Stimulated activated naive CD8-positive, alpha-beta T cell treated with anti-CD3 and anti-CD28 coated beads, Interleukin-15, amount 100 ng/mL, for 72 hours (primary cell): ENCODE measurements around the gene DDX46.
"Not testable (repeated sequence)": the region's sequence is repeated elsewhere in the genome, so short reads cannot be mapped to it uniquely, and the experiment has no call there.

Experiments used
- ATAC-seq: fragments of 150-1000 bp; cut with Tn5 transposase; 2 replicates; pipeline ENCODE4 v1.10.0; 2021; ENCODE audit warnings: mild to moderate bottlenecking, moderate library complexity
- DNase-seq, 2 donors: peaks; one replicate each; pipeline ENCODE4 v3.0.0; 2021 to 2022
- H3K27ac Mint-ChIP-seq, 2 donors: one replicate each; pipeline ENCODE4 v1.8.0; 2022; ENCODE audit warnings: mild to moderate bottlenecking in 2 of 2, mixed read lengths in 2 of 2, moderate library complexity in 2 of 2
- H3K27me3 Mint-ChIP-seq: one replicate; pipeline ENCODE4 v1.8.0; 2022; ENCODE audit warnings: mixed read lengths
- H3K4me1 Mint-ChIP-seq: one replicate; pipeline ENCODE4 v1.8.0; 2022; ENCODE audit warnings: mild to moderate bottlenecking, mixed read lengths
- H3K4me3 Mint-ChIP-seq, 2 donors: one replicate each; pipeline ENCODE4 v1.8.0; 2022; ENCODE audit warnings: mild to moderate bottlenecking in 2 of 2, mixed read lengths in 2 of 2, moderate library complexity in 1 of 2
- H3K9me3 Mint-ChIP-seq, 2 donors: one replicate each; pipeline ENCODE4 v1.8.0; 2022; ENCODE audit warnings: mixed read lengths in 2 of 2

Gene DDX46, protein sequence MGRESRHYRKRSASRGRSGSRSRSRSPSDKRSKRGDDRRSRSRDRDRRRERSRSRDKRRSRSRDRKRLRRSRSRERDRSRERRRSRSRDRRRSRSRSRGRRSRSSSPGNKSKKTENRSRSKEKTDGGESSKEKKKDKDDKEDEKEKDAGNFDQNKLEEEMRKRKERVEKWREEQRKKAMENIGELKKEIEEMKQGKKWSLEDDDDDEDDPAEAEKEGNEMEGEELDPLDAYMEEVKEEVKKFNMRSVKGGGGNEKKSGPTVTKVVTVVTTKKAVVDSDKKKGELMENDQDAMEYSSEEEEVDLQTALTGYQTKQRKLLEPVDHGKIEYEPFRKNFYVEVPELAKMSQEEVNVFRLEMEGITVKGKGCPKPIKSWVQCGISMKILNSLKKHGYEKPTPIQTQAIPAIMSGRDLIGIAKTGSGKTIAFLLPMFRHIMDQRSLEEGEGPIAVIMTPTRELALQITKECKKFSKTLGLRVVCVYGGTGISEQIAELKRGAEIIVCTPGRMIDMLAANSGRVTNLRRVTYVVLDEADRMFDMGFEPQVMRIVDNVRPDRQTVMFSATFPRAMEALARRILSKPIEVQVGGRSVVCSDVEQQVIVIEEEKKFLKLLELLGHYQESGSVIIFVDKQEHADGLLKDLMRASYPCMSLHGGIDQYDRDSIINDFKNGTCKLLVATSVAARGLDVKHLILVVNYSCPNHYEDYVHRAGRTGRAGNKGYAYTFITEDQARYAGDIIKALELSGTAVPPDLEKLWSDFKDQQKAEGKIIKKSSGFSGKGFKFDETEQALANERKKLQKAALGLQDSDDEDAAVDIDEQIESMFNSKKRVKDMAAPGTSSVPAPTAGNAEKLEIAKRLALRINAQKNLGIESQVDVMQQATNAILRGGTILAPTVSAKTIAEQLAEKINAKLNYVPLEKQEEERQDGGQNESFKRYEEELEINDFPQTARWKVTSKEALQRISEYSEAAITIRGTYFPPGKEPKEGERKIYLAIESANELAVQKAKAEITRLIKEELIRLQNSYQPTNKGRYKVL

DNA sequence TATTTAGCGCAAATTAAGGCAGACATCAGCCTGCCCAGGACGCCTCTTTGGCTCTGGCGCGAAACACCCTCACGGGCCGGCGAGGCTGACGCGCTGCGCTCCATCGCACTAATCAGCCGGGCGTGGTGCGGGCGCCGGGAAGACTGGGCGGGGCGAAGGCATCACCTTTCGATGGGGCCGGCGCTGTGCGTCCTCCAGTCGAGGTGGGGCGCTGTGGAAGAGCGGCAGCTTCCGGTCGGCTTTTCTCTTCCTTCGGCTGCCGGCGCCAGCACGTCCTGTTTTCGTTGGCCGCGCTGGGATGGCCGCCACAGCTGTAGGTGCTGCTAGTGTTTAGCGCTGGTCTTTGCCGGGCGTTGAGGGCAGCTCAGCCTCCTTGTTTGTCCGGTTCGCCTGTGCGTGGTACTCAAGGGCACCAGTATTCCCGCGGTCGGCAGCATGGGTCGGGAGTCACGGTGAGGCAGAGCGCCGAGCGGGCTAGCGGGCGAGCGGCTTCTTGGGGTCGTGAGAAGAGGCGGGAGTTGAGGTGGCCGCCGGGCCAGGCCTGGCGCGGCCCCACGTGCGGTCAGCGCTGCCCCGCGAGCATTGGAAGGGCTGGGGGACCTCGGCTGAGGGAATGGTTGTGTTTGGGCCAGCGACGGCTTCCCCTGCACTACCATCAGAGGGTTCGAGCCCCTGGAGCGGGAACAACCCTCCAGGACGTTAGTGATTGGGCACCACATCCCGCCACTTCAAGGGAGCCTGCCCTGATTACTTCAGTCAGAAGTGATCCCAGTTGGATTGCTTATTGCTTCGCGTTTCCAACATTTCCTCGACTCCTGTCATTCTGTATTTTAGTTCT lies at the start of gene DDX46:
DDX46 (plus strand) TSS at position 276 of the 838 bp plus-strand sequence; CDS start at position 436, 160 bp downstream.
- Mint-ChIP-seq H3K4me1 (peaks cover 39% of the 10 kb centered on the region), H3K27me3 (no peaks in the 10 kb centered on the region), H3K27ac (peak within 1 kb of the TSS; percentile 99), H3K4me3 (peak within 1 kb of the TSS; percentile 99 to 100), H3K9me3 (no peaks in the 10 kb centered on the region)
- ATAC-seq (peak; percentile 99), DNase-seq (peak; percentile 94 to 95)

DNA sequence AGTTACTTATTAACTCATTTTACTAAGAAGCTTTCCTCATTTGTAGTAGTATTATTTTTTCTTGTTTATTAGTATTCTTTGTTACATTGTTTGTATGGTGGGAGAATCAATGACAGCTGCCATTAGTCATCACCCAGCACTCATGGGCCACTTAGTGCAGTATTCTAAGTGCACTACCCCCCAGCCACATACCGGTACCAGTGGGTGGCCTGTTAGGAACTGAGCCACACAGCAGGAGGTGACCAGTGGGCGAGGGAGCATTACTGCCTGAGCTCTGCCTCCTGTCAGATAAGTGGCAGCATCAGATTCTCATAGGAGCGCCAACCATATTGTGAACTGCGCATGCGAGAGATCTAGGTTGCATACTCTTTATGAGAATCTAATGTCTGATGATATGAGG lies 44.5 kb upstream of the DDX46 start:
- no peak overlapping the region for H3K27ac Mint-ChIP-seq
- H3K27me3 Mint-ChIP-seq, result no peaks in the 10 kb centered on the region
- DNase-seq, result no peak
- no peaks in the 10 kb centered on the region for H3K9me3 Mint-ChIP-seq
- no peaks in the 10 kb centered on the region for H3K4me1 Mint-ChIP-seq
- H3K4me3 Mint-ChIP-seq, result no peak overlapping the region
- ATAC-seq, result no peak

DNA sequence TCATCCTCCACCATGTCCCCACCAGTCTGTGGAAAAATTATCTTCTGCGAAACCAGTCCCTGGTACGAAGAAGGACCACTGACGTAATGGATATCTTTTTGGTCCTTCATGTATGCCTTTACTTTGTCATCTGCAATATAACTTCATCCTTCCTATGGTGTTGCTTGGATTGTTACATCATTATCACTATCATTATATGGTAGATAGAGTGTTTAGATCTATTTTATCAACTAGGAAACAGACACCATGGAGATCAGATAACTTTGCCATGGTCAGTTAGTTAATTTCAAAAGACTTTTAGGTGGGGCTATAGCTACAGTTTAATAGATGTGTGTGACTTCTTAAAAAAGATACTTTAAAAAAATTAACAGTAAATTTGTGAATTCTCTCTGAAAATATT lies 44.0 kb upstream of the DDX46 start:
- H3K4me3 Mint-ChIP-seq, result no peak overlapping the region
- H3K4me1 Mint-ChIP-seq, result no peaks in the 10 kb centered on the region
- H3K9me3 Mint-ChIP-seq, result no peaks in the 10 kb centered on the region
- DNase-seq, result no peak
- peak overlapping the region in 1 of 2 donors; percentile 19 for H3K27ac Mint-ChIP-seq
- ATAC-seq, result no peak
- H3K27me3 Mint-ChIP-seq, result no peaks in the 10 kb centered on the region

DNA sequence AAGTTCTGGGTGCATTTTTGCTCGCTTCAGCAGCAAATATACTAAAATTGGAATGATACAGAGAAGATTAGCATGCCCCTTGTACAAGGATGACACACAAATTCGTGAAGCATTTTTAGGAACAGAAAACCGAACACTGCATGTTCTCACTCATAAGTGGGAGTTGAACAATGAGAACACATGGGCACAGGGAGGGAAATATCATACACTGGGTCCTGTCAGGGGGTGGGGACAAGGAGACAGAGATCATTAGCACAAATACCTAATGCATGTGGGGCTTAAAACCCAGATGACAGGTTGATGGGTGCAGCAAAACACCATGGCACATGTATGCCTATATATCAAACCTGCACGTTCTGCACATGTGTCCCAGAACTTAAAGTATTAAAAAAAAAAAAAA lies 43.1 kb upstream of the DDX46 start:
- not testable (repeated sequence) for ATAC-seq, H3K4me1 Mint-ChIP-seq, H3K4me3 Mint-ChIP-seq, H3K27me3 Mint-ChIP-seq, H3K9me3 Mint-ChIP-seq, DNase-seq
- peak overlapping the region in 1 of 2 donors; percentile 30 for H3K27ac Mint-ChIP-seq

DNA sequence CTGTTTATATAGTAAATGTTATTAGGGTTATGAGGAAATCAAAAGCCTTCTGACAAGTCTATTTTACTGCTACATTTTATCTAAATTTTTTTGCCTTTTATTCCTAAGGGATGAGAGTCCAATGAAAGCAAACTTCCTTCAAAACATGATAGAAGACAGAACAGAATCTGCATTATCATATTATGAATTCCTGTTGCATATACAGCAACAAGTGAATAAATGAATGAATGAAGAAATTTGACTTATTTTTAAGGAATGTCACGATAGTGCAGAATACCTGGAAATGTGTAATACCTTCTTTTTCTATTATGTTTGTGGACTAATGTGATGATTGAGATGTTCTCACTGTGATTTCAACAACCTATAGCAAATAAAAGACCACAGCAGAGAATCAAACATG lies 33.7 kb upstream of the DDX46 start:
- DNase-seq (no peak), ATAC-seq (no peak)
- Mint-ChIP-seq H3K4me1 (no peaks in the 10 kb centered on the region), H3K9me3 (no peaks in the 10 kb centered on the region), H3K27ac (no peak overlapping the region), H3K27me3 (no peaks in the 10 kb centered on the region), H3K4me3 (no peak overlapping the region)

DNA sequence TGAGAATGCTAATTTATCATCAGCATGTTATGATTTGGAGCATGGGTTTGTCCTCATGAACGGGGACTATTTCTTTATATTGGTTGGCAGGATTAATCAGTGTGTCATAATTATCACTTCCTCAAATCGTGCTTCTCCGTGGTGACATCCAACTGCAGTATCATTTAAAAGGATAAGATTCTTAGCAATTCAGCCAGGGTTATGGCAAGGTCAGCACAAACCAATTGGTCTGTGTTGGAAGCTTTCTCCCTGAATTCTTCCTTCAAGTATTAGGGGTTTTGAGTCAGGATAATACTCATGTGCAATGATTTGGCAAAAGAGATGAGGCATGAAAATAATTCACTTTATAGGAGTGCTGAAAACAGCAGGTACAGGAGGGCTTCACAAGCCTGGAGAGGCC lies 25.8 kb upstream of the DDX46 start:
- no peak for ATAC-seq
- no peaks in the 10 kb centered on the region for H3K9me3 Mint-ChIP-seq
- H3K4me1 Mint-ChIP-seq, result peaks cover 6% of the 10 kb centered on the region

DNA sequence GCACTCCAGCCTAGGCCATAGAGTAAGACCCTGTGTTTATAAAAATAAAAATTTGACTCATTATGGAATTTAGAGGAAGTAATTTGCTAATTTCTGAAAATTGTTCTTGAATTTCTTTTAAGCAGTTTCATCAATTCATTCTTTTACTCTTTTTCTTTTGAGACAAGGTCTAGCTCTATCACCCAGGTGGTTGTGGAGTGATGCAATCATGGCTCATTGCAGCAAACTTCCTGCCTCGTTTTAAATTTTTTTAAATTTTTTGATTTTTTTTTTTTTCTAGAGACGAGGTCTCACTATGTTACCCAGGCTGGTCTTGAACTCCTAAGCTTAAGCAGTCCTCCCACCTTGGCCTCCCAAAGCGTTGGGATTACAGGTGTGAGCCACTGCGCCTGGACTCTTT lies 23.3 kb upstream of the DDX46 start:
- peak overlapping the region in 1 of 2 donors; percentile 19 for H3K27ac Mint-ChIP-seq
- peaks cover 18% of the 10 kb centered on the region for H3K4me1 Mint-ChIP-seq
- no peak overlapping the region for H3K4me3 Mint-ChIP-seq
- no peaks in the 10 kb centered on the region for H3K27me3 Mint-ChIP-seq
- DNase-seq, result no peak
- ATAC-seq, result no peak
- no peaks in the 10 kb centered on the region for H3K9me3 Mint-ChIP-seq

More for the DNA sequence above, 25.8 kb upstream of the DDX46 start:
- Mint-ChIP-seq H3K4me3 (no peak overlapping the region), H3K27me3 (no peaks in the 10 kb centered on the region), H3K27ac (no peak overlapping the region)
- no peak for DNase-seq

DNA sequence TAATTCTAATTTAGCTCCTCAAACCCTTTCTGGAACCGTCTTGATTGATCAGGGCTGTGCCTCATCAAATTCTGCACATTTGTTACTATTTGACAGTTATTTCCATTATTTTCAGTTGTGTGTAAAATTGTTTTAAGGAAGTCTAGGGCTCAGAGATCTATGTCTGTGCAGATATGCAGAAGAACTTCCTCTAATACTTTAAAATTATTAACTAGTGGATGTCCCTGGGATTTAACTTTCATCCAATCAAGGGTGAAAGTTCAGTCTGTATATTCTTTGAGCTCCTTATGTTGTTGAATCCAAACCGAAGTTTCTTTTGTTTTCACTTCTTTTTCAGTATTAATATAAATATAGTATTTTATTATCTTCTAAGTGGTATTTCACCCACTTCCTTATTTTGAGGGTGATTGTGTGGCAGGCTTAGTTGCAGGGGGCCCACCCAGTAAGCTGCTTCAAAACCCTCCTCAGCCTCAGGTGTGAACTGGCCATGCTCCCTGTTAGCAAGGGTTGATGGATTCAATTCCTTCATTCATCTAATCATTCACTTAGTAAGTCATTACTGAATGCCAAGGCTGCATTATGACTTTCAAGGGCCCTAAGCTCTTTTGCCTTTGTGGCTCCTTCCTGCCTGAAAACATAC lies 22.3 kb upstream of the DDX46 start:
- H3K27ac Mint-ChIP-seq, result no peak overlapping the region

DNA sequence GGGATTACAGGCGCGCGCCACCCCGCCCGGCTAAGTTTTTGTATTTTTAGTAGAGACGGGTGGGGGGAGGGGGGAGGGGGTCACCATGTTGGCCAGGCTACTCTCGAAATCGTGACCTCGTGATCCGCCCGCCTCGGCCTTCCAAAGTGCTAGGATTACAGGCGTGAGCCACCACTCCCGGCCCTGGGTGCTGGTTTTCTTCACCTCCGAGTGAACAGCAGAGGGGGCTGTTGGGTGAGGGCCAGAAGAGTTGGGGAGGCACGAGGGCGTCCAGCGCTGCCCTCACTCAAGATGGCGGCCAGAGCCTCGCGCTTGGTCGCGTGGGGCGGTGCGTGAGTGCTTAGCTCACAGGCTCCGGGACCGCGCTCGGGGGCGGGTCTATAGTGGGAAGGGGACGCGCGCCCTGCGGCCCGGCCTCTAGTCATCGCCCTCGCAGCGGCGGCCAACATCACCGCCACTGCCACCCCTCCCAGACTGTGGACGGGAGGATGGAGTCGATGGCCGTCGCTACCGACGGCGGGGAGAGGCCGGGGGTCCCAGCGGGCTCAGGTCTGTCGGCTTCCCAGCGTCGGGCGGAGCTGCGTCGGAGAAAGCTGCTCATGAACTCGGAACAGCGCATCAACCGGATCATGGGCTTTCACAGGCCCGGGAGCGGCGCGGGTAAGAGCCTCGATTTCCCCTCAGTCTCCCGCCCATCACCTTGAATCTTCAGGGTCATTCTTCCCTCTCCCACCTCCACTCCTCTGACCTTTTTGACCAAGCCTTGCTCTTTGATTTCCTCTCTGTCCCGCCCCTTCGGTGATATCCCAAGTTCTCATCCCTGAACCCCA lies 20.2 kb upstream of the DDX46 start, which contains the start of gene CAMLG:
CAMLG (plus strand) TSS at position 416 of the 830 bp plus-strand sequence; CDS start at position 489, 73 bp downstream.
- no peaks in the 10 kb centered on the region for H3K9me3 Mint-ChIP-seq

More for the DNA sequence above, 22.3 kb upstream of the DDX46 start:
- Mint-ChIP-seq H3K4me1 (peaks cover 28% of the 10 kb centered on the region), H3K27me3 (no peaks in the 10 kb centered on the region), H3K9me3 (no peaks in the 10 kb centered on the region), H3K4me3 (no peak overlapping the region)
- DNase-seq (no peak), ATAC-seq (no peak)

DNA sequence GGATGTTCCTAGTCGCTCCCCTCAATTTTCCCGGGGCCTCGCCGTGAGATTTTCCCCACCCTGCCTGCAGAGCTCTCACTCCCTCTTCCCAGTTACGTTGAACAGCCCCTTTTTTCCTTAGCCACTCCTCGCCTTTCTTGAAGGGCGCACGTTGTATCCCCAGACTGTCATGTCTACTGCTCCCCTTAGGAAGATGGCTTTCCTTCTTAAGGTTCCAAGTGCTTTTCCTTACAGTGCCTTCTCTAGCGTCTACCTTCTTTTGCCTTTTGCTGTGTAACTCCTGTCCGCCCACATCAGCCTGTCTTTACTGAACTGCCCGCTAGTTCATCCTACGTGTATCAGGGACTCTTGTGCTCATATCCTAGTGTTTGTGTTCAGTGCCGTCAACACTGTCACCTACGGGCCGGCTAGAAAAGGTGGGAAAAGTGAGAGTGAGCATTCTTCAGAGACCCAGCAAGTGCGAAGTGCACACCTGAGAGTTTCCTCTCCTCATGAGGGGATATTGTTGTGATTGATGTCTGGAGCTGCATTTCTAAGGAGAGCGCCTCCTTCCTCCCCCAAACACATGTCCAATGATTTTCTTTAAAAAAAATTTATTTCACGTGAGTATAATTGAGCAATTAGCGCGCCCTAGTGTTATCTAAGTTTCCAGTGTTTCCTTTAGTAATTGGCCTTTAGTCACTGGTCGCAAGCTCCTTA lies 19.5 kb upstream of the DDX46 start:
- peak; percentile 32 to 49 for DNase-seq
- peaks cover 35% of the 10 kb centered on the region for H3K4me1 Mint-ChIP-seq
- ATAC-seq, result peak; percentile 51
- H3K4me3 Mint-ChIP-seq, result peak overlapping the region; percentile 97 to 98
- H3K27me3 Mint-ChIP-seq, result no peaks in the 10 kb centered on the region
- no peaks in the 10 kb centered on the region for H3K9me3 Mint-ChIP-seq
- peak overlapping the region; percentile 98 to 100 for H3K27ac Mint-ChIP-seq

More for the DNA sequence above, 20.2 kb upstream of the DDX46 start, which contains the start of gene CAMLG:
- DNase-seq (peak; percentile 98), ATAC-seq (peak; percentile 98)
- no peaks in the 10 kb centered on the region for H3K27me3 Mint-ChIP-seq
- peak within 1 kb of the TSS; percentile 97 to 98 for H3K4me3 Mint-ChIP-seq
- H3K27ac Mint-ChIP-seq, result peak within 1 kb of the TSS; percentile 98 to 100
- peaks cover 35% of the 10 kb centered on the region for H3K4me1 Mint-ChIP-seq

DNA sequence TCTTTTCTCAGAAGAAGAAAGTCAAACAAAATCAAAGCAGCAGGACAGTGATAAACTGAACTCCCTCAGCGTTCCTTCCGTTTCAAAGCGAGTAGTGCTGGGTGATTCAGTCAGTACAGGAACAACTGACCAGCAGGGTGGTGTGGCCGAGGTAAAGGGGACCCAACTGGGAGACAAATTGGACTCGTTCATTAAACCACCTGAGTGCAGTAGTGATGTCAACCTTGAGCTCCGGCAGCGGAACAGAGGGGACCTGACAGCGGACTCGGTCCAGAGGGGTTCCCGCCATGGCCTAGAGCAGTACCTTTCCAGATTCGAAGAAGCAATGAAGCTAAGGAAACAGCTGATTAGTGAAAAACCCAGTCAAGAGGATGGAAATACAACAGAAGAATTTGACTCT lies 17.5 kb upstream of the DDX46 start:
- Mint-ChIP-seq H3K4me3 (no peak overlapping the region), H3K4me1 (peaks cover 35% of the 10 kb centered on the region), H3K27me3 (no peaks in the 10 kb centered on the region), H3K9me3 (no peaks in the 10 kb centered on the region), H3K27ac (no peak overlapping the region)
- ATAC-seq (no peak), DNase-seq (no peak)

DNA sequence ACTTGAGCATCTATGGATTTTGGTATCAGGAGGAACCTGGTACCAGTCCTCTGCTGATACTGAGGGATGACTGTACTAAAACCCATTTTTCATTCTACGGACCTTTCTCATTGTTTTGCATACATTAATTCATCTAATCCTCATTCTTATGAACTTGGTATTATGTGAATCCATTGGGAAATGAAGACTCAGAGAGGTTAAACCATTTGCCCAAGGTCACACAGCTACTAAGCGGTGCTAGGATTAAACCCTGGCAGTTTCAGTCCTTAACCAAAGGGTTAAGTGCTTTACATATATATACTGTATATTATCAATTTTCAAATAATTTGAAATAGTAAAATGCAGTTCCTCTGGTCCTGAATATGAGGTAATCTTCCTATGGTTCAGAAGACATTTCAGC lies 16.4 kb upstream of the DDX46 start:
- Mint-ChIP-seq H3K27ac (peak overlapping the region in 1 of 2 donors; percentile 14), H3K4me3 (no peak overlapping the region), H3K9me3 (no peaks in the 10 kb centered on the region), H3K27me3 (no peaks in the 10 kb centered on the region), H3K4me1 (peaks cover 35% of the 10 kb centered on the region)
- ATAC-seq (no peak), DNase-seq (no peak)

DNA sequence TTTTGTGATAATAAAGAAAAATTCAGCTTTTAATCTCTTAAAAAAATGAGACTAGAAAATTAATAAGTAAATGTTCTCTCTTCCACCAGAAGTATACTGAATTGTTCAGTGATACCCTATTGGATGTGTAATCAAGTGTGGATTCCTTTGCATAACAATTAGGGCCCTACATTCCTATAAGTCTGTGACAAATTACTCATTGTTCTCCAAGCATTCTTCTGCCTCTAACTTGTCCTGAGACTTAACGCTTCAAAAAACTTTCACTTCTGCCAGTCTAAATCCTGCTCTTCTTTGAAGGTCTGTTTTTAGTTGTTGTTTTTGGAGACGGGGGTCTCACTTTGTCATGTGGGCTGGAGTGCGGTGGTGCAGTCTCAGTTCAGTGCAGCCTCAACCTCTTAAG lies 9.2 kb upstream of the DDX46 start:
- Mint-ChIP-seq H3K9me3 (no peaks in the 10 kb centered on the region), H3K4me3 (no peak overlapping the region), H3K27ac (peak overlapping the region in 1 of 2 donors; percentile 54), H3K4me1 (peaks cover 4% of the 10 kb centered on the region), H3K27me3 (no peaks in the 10 kb centered on the region)
- no peak for DNase-seq
- ATAC-seq, result no peak
